GM21528 (cell line): ENCODE data around the gene CA10.

Source experiments
- ATAC-seq: cut with Tn5 transposase; IDR thresholded peaks from one replicate; pipeline ENCODE4 v1.9.1; 2021; ENCODE audit warnings: mild to moderate bottlenecking, moderate library complexity; ENCODE audit not compliant: unreplicated experiment, low FRiP score

Gene CA10

DNA sequence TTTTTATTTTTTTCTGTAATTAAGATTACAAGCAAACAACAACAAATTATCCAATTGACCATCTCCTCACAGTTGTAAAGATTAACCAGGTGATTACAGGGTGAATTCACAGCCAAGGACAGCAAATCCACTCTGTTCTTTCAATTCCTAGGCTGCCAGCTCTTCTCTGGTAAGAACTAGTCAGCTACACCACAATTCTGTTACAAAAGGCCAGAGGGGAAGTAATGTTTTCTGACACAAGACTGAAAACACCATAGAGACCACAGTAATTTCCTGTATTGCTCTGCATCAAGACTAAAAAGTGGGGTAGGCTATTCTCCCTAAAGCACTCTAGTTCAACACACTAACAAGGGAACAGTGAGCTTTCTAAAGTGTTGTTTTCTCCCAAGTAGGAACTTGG, 10.6 kb downstream of the CA10 start:
- ATAC-seq: peak; percentile 78

DNA sequence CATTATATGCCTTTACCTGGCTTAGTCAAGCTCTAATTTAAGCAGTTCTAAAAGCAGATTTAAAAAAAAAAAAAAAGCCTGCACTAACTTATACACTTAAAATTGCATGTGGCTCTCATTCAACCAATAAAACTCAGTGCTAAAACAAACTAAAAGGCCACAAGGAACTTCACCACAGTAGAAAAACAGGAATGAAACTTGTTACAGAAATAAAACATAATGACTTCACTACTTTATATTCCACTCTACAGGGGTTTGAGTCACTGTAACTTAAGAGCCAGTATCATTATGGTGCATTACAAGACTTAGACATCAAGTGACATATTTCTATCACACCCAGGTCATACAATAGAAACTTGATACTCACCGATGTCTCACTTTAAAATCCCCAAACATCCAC, 11.1 kb downstream of the CA10 start:
- peak; percentile 66 for ATAC-seq

DNA sequence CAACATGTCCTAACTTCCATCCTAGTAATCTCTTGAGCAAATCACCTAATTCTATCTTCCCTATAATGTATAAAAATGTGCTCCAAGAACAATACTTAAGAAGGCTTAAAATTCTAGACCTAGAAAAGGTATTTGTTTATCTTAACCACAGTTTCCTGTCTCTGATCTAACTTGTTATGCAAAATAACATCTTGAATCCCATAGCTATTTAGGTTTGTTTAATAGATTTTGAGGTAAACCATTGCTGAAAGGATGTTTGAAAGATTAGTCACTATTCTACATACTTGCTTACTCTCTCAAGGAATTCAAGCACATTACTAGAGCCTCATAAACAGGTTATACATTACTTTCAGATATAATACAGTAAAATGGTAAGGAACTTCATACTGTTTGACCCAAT, 13.0 kb downstream of the CA10 start:
- ATAC-seq: no peak

DNA sequence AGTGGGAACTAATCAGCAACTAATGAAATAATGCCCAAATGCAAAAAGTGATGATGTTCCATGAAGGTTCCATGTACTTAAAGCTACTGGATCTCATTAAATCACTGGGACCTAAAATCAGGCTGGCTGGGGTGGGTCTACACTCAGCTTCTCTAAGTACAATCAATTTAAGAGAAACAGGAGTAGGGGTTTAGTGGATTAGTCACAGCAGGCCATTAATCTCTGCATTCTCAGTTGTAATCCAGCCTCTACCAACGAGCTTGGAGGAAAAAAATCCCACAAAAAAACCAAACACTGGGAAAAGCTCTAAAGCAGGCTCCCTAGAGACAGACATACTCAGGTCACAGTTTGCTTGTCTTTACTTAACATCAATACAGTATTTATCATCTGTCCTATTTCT, 15.0 kb downstream of the CA10 start:
- no peak for ATAC-seq

DNA sequence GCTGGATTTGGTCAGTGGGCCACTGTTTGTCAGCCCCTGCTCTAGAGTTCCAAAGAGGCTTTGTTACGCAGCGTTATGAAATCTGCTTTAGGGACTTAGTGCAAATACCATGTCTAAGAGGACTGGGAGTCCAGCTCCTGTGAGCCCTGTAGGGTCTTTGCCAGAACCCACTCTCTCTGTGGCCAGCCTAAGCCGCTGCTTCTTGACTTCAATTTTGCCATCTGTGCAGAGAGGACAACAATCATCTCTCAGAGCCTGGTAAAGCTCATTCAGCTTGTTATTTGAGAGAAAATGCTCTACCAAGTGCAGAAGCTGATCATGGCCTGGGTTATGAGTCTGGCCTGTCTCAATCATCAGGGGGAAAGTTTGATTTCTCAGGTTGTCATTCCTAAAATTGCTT, 17.9 kb downstream of the CA10 start:
- no peak for ATAC-seq

DNA sequence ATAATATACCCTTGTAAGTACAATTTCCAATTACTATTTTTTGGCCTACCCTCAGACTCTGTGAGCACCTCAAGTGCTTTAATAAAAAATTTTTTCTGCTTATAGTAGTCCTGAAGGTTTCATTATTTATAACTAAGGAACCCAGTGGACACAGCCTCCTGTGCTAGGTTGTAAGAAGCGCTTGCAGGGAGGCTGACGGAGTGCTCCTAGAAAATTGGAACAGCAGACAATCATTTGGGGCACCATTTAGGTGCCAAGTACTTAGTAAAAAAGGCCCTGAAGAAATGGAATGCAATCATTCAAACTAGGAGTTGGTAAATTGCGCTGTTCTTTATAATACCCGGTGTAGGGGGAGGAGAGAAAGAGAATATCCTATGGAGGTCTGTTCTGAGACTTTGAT, 19.8 kb downstream of the CA10 start:
- no peak for ATAC-seq

DNA sequence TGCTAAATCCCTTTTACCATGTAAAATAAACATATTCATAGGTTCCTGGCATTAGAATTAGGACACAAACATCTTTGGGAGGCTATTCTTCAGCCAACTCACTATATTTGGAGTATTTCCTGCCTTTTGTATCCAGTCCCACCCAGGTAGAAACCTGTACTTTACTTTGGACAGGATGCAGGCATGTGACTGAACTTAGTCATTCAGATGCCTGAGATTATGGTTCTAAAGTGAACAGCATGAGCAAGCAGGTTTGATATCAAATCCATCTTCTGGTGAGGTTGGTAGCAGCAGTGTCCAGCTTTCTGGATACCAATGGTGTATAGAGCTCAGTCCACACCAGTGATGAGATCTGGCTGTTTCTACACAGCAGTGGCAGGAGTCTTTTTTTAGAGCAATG, 20.2 kb downstream of the CA10 start:
- ATAC-seq: no peak

DNA sequence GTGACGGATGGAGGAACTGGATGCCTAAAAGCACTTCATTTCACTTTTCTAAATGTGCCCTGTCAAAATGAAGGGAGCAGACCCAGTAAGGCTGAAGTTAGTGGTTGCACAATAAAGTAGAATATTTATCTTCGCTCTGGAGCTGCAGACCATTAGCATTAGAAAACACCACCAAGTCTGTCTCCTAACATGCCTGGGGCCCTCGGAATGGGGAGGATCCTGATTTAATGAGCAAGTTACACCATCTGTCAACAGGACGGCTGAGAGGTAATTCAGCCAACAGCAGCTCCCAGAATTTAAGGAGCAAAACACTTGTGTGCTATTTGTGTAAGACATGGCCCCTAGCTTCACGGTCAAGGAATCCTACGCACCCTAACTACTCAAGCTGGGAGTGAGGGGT, 22.3 kb downstream of the CA10 start:
- ATAC-seq: no peak

DNA sequence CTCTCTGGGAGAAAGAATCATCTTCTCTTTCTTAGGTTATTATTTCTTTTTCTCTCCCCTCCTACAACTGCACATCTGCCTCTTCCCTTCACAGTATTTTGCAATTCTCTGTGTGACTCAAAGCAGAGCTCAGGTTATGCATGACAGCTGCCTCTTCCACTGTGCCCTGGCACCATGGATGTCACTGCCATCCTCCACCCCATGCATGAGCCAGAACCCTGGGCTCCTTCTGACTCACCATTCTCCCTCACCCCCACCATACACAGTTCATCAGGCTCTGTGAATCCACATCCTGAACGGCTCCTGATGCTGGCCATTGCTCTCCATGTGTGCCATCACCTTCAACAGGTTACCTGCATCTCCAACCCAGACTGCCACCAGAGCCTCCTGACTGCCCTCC, 23.9 kb downstream of the CA10 start:
- no peak for ATAC-seq

DNA sequence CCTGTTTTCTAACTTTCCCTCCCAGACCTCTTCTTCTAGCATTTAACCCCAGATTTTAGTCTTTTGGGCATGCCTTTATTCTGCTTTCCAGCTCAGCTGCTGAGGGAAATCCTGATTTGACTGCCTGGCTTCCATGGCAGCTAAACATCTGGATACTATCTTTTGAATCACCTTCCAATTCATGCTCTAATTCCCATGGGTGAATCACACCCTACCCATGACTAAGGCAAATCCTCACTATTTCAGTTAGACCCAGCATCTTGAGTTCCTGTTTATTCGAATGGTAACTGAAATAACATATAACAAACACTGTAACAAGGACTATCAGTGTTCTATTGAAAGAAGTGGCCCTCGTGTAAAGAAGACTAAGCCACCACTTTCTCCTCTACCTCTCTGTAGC, 29.8 kb downstream of the CA10 start:
- no peak for ATAC-seq

DNA sequence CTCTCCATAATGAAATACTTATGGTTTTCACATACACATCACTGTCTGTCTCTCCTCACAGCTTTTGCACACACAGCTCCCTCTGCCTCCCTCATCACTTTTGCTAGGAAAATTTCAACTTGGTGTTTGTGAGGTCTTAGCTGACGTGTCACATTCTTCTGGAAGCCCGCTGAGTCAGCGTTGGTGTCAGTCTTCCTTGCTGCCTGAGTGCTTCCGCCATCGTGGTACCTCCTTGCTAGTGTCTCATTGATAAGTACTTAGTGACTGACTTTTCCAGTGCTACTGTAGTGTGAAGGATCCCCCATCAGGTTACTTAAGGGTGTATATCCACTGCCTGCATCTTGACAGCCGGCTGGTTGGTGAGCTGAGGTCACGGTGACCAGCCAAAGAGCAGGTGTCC, 33.5 kb downstream of the CA10 start:
- ATAC-seq: no peak

DNA sequence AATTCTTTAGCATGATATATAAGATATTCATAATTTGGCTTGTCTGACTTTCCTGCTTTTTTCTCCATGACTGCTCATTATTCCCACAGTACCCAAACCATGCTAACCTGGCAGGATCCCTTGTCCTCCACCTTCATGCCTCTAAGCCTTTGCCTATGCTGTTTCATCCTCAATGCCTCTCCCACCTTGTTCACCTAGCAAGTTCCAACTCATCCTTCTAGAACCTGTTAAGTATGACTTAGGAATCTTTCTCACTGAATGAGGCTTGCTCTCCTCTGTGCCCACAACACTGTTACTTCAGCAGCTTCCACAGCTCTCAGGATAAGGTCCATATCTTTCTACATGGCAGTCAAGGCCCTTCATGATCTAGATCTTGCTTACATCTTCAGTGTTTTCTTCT, 34.0 kb downstream of the CA10 start:
- no peak for ATAC-seq

DNA sequence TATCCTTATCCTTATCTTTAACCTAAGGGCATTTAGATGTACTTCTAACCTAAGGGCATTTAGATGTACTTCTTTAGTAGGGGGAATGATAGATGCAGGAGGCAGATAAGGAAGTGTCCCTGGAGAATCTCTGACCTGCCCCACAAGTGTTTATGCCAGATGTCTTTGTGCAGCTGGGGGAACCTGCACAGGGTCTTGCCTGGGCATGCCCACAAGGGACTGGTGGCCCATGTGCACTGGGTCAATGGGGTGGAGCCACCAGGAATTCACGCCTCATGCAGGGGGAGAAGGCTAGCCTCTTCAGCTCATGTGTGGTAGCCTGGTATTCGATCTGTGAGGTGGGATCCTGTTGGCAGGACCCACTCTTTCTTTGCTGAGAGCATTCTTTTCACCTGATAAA, 38.0 kb downstream of the CA10 start:
- ATAC-seq: no peak

DNA sequence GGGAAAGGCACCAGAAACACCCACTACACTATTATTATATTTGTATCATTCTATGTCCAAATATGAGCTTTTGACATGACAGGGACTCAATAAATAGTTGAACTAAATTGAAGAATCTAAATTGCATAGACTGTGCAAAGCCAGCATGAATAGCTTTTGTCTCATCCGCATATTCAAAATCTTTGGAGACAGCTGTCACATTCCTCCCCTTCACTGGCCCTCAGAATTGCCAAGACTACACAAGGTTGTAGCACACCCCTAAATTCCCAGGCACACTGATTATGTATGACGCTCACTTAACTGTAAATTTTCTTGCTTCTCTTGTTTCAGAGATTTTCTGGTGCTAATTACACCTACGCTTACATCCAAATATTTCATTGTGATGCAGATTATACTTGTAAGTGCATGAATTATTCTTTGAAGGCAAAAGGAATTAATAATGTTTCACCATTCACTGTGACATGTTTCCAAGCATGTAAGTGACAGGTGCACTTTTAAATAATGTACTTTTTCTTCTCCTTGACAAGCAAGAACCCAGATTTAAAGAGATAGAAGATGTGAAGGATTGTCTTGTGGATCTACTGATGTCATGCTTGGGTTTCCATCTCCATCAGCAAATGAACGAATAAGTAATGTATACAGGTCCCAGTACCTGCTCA, 47.5 kb downstream of the CA10 start:
- no peak for ATAC-seq

DNA sequence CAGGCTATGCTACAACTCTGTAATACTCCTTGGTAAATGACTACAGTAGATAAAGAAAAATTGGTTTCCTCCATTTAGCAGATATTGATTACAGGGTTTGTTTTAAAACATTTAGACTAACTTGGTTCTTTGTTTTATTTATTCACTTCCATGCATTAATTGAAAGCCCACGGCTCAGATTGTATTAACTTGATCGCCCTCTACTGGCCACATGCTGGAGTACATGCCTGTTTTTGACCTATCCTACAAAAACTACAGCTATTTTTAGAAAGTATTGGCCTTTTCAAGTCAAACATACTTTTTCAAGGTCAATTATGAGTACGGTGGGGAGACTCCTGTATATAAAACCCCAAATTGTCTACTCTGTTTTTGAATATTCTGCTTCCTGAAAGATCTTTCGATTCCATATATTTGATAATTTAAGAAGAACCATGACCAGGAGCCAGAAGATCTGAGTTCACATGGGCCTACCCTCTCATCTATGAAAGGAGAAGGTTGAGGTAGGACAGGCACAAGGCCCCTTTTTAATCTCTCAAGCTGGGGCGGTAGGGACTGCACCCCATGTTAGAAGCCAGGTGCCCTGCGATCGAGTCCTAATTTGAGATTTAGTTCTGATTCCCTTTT, 51.8 kb downstream of the CA10 start:
- no peak for ATAC-seq

DNA sequence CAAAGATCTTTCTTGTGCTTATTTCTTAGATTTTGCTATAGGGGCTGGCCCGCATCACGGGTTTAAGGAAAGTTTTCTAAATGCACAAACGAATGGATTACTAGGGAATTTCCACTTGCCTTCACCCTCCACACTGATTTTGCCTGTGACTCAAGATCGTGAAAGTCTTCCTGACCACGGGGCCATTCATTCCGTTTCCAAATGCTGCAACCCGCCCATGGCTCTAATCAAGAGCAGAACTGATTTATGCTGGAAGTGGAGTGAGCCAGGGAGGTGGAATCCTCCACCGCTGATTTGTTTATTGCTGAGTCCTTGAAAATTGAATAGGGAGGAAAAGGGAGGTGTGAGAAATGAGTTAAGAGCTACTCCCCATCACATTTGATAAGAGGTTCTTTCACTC, 52.4 kb downstream of the CA10 start:
- no peak for ATAC-seq

DNA sequence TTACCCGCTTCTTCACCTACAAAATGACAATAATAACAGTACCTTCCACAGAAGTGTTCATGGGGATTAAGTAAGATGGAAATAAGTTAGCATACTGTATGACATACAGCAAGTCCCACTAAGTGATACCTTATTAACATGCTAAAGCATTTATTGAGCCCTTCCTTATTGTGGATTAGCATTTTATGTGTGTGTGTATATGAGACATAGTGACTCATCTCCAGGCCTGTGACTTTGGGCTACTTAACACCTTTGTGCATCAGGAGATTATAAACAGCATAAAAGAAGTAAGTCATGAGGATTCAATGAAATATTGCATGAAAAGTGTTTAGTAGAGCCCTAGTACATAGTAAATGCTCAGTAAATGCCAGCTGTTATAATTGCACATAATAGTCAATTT, 52.9 kb downstream of the CA10 start:
- ATAC-seq: no peak

DNA sequence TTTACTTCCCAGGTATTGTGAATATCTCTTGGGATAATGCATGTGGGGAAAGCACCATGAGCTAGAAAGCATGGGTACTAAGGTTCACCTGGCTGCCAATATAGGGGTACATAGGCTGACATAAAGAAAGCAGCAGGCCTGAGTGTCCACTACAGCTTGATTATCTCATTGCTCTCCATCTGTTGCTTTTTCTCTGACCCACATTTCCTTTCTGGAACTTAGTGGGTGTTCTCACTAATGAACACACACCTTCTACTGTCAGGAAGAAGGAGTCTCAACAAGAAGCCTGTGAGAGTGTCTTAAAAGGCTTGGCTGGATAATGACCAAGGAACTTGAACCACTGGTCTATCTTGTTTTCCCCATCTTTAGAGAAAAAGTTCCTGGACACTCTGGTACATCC, 62.5 kb downstream of the CA10 start:
- no peak for ATAC-seq

DNA sequence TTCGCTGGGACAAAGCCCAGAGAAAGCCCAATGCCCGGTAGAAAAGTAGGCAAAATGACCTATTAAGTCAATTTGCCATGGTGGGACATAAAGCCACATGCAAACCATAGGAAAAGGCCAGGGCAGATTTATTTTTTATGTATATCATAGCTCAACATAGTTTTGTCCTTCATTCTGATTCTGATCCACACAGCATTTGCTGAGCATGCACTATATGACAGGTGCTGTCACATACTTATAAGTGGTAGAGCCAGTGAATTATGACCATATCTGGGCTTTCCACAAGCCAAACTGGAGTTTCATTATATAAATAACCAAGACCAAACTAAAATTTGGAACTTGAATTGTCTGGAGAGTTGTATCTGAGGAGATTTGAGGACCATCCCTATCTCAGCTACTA, 74.3 kb downstream of the CA10 start:
- no peak for ATAC-seq

DNA sequence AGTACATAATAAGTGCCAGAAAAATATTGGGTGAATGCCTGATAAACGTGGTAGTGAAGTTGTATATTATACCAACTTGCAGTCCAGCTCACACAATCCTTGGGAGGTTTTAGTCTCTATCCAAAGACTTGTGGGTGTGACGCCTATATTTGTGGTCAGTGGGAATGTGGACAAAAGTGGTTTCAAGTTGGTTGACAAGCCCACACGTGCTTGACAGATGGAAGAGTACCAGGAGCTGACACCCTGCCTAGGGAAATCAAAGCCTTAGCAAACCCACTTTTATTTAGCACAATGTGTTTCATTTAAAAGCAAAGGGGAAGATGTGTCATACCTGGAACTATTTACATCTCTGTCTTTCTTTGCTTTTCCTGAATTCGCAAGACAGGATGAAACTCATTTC, 79.0 kb downstream of the CA10 start:
- no peak for ATAC-seq

DNA sequence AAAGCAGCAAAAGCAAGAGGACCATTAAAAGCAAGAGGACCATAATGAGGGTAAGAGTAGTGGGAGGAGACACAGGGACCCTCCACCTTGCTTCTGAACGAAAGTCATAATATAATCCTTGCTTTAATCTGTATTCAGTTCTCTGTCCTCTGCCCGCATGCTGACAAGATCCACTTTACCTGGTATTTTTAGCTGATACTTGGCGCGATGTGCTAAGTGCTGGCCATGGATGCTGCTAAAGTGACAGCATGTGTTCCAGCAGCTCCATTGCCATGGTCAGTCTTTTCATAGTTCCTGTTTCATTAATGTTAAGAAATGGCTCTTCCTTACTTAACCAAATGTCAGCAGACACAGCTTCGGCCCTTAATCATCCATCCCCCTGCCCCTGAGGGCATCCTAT, 86.8 kb downstream of the CA10 start:
- ATAC-seq: no peak

DNA sequence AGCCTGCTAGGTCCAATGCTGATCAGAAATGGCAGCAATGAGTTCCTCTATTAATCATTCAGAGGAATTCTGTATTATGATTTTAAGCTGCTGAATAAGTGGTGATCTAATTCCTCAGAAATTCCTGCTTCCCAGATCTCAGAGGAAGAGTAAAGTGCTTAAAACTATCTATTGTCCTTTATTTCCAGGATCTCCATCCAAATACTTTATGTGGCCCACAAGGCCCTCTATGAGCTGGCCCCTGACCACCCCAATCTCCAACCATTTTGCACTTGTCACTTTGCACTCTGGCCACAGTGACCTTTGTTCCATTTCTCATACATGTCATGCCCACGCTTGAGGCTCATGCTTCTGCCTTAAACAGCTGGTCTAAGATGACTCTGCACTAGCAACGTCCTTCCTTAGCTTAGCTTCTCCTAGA, 93.7 kb downstream of the CA10 start:
- ATAC-seq: no peak

DNA sequence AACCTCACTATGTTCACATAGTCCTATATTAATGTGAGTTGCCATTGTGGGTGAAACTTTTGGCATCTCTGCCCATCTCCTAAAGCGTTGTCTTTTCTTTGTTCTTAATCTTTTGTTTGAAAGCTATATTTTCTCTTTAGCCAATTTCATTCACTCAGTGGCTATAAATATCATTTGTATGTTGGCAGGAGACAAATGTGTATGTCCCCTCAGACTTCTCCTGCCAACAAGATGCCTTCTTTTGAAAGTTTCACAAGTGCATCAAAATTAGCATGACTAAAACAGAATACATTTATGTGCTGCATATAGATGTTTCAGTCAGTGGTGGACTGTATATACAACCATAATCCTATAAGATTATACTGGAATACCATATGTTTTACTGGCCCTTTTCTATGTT, 109.0 kb downstream of the CA10 start:
- ATAC-seq: no peak
